Ishikawa (cell line): Measurements from ENCODE around the gene PPME1.

Source experiments
- CEBPB ChIP-seq: IDR thresholded peaks from 2 replicates; pipeline ENCODE4 v1.6.1; 2012
- CREB1 ChIP-seq: IDR thresholded peaks from 2 replicates; pipeline ENCODE4 v1.6.1; 2012; ENCODE audit warnings: low read depth
- EGR1 ChIP-seq: IDR thresholded peaks from 2 replicates; pipeline ENCODE4 v1.6.1; 2012
- EP300 ChIP-seq: IDR thresholded peaks from 2 replicates; pipeline ENCODE4 v1.6.1; 2012; ENCODE audit warnings: borderline replicate concordance
- FOXM1 ChIP-seq: IDR thresholded peaks from 2 replicates; pipeline ENCODE4 v1.6.1; 2012; ENCODE audit warnings: low read depth, borderline replicate concordance
- NFIC ChIP-seq: IDR thresholded peaks from 2 replicates; pipeline ENCODE4 v1.6.1; 2012
- RAD21 ChIP-seq: IDR thresholded peaks from 2 replicates; pipeline ENCODE4 v1.6.1; 2012; ENCODE audit warnings: low read depth
- TAF1 ChIP-seq: IDR thresholded peaks from 2 replicates; pipeline ENCODE4 v1.6.1; 2012; ENCODE audit warnings: low read depth, mild to moderate bottlenecking
- TCF12 ChIP-seq: IDR thresholded peaks from 2 replicates; pipeline ENCODE4 v1.6.1; 2012; ENCODE audit warnings: low read depth
- TEAD4 ChIP-seq: IDR thresholded peaks from 2 replicates; pipeline ENCODE4 v1.6.1; 2012
- YY1 ChIP-seq: IDR thresholded peaks from 2 replicates; pipeline ENCODE4 v1.6.1; 2012; ENCODE audit warnings: low read depth
- ZBTB7A ChIP-seq: IDR thresholded peaks from 2 replicates; pipeline ENCODE4 v1.6.1; 2012; ENCODE audit warnings: low read depth
- TF ChIP-seq, protein P1 (sequence below): IDR thresholded peaks from 2 replicates; pipeline ENCODE4 v1.6.1; 2012
- TF ChIP-seq, protein P2 (sequence below): IDR thresholded peaks from 2 replicates; pipeline ENCODE4 v1.6.1; 2012; ENCODE audit warnings: low read depth, mild to moderate bottlenecking
- TF ChIP-seq, protein P3 (sequence below): IDR thresholded peaks from 2 replicates; pipeline ENCODE4 v1.6.1; 2012

The PPME1 gene

DNA sequence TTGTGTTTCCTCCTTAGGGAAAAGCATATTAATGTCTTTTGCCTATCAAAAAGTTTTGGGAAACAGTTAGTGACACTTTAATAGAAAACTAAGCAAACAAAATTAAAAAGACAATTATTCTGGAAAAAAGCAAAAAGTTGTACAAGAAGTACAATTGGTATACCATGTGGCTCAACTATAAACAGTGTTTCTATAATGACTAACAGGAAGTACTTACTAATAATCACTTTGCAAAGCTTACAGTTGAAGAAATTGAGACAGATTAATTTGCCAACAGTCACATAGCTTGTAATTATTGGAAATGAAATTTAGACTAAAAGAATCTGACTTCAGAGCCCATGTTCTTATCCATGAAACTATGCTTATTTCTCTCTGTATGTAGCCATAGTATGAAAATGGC, 24.7 kb downstream of the PPME1 start:
- TF ChIP-seq EGR1 (no peak), FOXM1 (no peak), NFIC (no peak), EP300 (no peak), RAD21 (no peak), TEAD4 (no peak), YY1 (no peak), TCF12 (no peak), ZBTB7A (no peak), TAF1 (no peak), CEBPB (no peak), CREB1 (no peak)
- TF ChIP-seq, protein P1, sequence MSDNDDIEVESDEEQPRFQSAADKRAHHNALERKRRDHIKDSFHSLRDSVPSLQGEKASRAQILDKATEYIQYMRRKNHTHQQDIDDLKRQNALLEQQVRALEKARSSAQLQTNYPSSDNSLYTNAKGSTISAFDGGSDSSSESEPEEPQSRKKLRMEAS: no peak
- TF ChIP-seq, protein P2, sequence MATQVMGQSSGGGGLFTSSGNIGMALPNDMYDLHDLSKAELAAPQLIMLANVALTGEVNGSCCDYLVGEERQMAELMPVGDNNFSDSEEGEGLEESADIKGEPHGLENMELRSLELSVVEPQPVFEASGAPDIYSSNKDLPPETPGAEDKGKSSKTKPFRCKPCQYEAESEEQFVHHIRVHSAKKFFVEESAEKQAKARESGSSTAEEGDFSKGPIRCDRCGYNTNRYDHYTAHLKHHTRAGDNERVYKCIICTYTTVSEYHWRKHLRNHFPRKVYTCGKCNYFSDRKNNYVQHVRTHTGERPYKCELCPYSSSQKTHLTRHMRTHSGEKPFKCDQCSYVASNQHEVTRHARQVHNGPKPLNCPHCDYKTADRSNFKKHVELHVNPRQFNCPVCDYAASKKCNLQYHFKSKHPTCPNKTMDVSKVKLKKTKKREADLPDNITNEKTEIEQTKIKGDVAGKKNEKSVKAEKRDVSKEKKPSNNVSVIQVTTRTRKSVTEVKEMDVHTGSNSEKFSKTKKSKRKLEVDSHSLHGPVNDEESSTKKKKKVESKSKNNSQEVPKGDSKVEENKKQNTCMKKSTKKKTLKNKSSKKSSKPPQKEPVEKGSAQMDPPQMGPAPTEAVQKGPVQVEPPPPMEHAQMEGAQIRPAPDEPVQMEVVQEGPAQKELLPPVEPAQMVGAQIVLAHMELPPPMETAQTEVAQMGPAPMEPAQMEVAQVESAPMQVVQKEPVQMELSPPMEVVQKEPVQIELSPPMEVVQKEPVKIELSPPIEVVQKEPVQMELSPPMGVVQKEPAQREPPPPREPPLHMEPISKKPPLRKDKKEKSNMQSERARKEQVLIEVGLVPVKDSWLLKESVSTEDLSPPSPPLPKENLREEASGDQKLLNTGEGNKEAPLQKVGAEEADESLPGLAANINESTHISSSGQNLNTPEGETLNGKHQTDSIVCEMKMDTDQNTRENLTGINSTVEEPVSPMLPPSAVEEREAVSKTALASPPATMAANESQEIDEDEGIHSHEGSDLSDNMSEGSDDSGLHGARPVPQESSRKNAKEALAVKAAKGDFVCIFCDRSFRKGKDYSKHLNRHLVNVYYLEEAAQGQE: no peak
- TF ChIP-seq, protein P3, sequence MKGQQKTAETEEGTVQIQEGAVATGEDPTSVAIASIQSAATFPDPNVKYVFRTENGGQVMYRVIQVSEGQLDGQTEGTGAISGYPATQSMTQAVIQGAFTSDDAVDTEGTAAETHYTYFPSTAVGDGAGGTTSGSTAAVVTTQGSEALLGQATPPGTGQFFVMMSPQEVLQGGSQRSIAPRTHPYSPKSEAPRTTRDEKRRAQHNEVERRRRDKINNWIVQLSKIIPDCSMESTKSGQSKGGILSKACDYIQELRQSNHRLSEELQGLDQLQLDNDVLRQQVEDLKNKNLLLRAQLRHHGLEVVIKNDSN: no peak

DNA sequence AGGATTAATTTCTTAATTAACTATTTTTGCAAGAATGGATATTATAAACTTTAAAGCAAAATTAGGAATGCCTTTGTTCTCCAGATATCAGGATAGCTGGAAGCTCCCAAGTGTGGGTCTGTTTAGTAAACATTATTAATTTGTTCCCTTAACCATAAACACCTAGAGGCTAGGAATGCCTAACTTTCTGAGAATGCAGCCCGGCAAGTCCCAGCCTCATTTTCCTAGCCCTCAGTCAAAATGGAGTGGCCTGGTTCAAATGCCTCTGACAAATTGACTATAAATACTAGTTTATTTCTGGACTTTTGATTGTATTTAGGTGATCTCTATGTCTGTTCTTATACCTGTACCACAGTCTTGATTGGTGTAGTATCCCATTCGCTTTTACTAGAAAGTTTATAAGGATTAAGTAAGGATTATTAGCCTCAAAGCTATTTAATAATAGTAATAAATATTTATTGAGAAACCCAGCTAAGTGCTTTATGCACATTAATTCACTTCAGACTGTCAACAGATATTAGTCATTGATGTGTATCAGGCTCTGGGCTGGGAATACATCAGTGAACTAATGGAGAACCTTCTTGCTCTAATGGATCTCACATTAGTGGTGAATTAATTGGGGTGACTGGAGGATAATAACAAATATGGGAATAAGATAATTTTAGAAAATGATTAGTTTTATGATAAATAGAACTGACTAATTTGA, 25.8 kb downstream of the PPME1 start:
- no peak for TF ChIP-seq CEBPB
- TF ChIP-seq, protein P3: no peak
- no peak for TF ChIP-seq NFIC
- TF ChIP-seq YY1: no peak
- TF ChIP-seq, protein P2: no peak
- TF ChIP-seq, protein P1: no peak
- no peak for TF ChIP-seq RAD21
- TF ChIP-seq TAF1: no peak
- no peak for TF ChIP-seq TEAD4
- TF ChIP-seq CREB1: no peak
- no peak for TF ChIP-seq ZBTB7A
- TF ChIP-seq EGR1: no peak
- TF ChIP-seq EP300: no peak
- TF ChIP-seq FOXM1: no peak
- TF ChIP-seq TCF12: no peak

DNA sequence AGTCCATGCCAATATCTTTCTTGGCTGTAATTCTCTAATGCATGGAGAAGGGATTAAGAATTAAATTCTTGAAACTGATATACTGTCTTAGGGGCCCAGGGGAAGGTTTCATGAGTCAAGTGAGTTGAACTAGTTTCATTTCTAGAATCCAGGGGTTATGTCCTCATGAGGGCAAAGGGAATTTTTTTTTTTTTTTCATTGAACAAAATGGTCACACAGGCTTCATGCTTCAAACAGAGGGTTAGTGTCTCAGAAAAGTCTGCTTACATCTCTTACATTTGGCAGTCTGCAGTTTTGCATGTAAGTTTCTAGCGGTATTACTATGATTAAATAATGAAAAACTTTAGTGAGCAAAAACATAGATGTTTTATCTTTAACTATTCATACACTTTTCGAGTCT, 32.9 kb downstream of the PPME1 start:
- TF ChIP-seq EGR1 (no peak), ZBTB7A (no peak), FOXM1 (no peak)
- TF ChIP-seq, protein P2: no peak

DNA sequence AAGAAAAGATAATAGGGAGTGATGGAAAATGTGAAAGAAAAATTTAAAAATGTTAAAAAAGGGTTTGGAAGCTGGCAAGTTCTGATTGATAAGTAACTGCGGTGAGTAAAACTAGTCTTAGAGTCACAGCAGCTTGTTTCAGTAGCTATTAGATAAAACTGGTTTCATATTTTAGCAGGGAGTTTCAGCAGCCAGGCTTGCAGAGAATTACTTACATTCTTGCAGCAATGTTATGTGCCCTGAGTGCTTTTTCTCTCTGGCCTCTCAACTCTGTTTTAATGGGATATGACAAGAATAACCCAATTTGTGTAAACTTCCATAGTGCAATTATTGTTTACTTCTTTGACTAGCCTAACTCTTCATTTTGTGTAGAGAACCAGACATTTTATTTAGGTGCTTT, 33.6 kb downstream of the PPME1 start:
- no peak for TF ChIP-seq RAD21

DNA sequence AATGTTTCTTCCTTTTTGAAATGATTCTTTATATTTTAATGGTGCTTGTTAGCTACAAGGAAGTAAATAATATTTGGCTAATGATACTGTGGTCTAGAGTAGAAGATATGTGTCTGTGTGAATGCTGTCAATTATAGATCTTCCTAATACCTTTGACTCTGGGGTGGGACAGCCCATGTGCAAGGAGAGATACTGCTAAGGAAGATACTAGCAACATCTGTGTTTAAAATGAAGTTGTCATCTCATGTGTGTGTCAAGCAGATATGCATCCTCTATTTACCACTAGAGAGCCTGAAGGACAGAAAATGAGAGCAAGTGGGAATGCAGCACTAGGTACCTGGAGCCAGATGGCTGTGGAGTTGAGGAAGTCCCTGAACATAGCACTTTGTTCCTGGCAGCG, 34.1 kb downstream of the PPME1 start:
- TF ChIP-seq ZBTB7A: no peak
- no peak for TF ChIP-seq CEBPB
- no peak for TF ChIP-seq RAD21
- TF ChIP-seq, protein P3: no peak
- no peak for TF ChIP-seq FOXM1
